BLaER1 treated with 17β-estradiol and CSF1 and Interleukin-3, amounts not matched to agents 10 nM and 100 nM (cell line): Measurements from ENCODE around the gene EPGN.

Experiments
- H3K27ac ChIP-seq, 11 experiments: shearing (Covaris generic); formaldehyde crosslinking; 2 replicates each; pipeline ENCODE4 v1.8.1; 2022
- H3K27me3 ChIP-seq, 11 experiments: shearing (Covaris generic); formaldehyde crosslinking; 2 replicates each; pipeline ENCODE4 v1.8.1; 2022
- H3K36me3 ChIP-seq, 11 experiments: shearing (Covaris generic); formaldehyde crosslinking; 2 replicates each; pipeline ENCODE4 v1.8.1; 2022
- H3K4me1 ChIP-seq, 10 experiments: shearing (Covaris generic); formaldehyde crosslinking; 2 replicates each; pipeline ENCODE4 v1.8.1; 2022
- H3K4me2 ChIP-seq, 11 experiments: shearing (Covaris generic); formaldehyde crosslinking; 2 replicates each; pipeline ENCODE4 v1.8.1; 2022
- H3K4me3 ChIP-seq, 10 experiments: shearing (Covaris generic); formaldehyde crosslinking; 2 replicates each; pipeline ENCODE4 v1.8.1; 2022
- H3K9ac ChIP-seq, 11 experiments: shearing (Covaris generic); formaldehyde crosslinking; 2 replicates each; pipeline ENCODE4 v1.8.1; 2022
- H3K9me3 ChIP-seq, 11 experiments: shearing (Covaris generic); formaldehyde crosslinking; replicated peaks in 1 of 11; 2 replicates each; pipeline ENCODE4 v1.8.1; 2022
- H4K20me1 ChIP-seq, 11 experiments: shearing (Covaris generic); formaldehyde crosslinking; 2 replicates each; pipeline ENCODE4 v1.8.1; 2022
- Cebpa-rat ChIP-seq, 11 experiments: shearing (Covaris generic); IDR thresholded peaks; 2 replicates each; pipeline ENCODE4 v1.8.1; 2022

The EPGN gene

GRCh38 chr4:74279716-74280115 is 28.6 kb upstream of the EPGN start:
- no peaks in the 10 kb centered on the region for H3K4me1 ChIP-seq
- H3K4me2 ChIP-seq: no peak overlapping the region
- H3K36me3 ChIP-seq: no peaks in the 10 kb centered on the region
- H3K9ac ChIP-seq: no peak overlapping the region
- no peaks in the 10 kb centered on the region for H3K27me3 ChIP-seq
- H4K20me1 ChIP-seq: no peaks in the 10 kb centered on the region
- no peak for TF ChIP-seq Cebpa-rat (IDR thresholded peaks at IDR 0.05)
- H3K4me3 ChIP-seq: no peak overlapping the region
- H3K27ac ChIP-seq: no peak overlapping the region
- H3K9me3 ChIP-seq: no peaks in the 10 kb centered on the region

GRCh38 chr4:74282926-74283325 is 25.3 kb upstream of the EPGN start:
- no peak for TF ChIP-seq Cebpa-rat (IDR thresholded peaks at IDR 0.05)
- H3K4me2 ChIP-seq: no peak overlapping the region
- H3K4me1 ChIP-seq: no peaks in the 10 kb centered on the region
- H3K27ac ChIP-seq: no peak overlapping the region
- H3K36me3 ChIP-seq: no peaks in the 10 kb centered on the region
- H4K20me1 ChIP-seq: no peaks in the 10 kb centered on the region
- no peaks in the 10 kb centered on the region for H3K27me3 ChIP-seq
- no peak overlapping the region for H3K9ac ChIP-seq
- no peak overlapping the region for H3K4me3 ChIP-seq
- no peaks in the 10 kb centered on the region for H3K9me3 ChIP-seq

GRCh38 chr4:74283614-74284013 is 24.7 kb upstream of the EPGN start:
- H4K20me1 ChIP-seq: no peaks in the 10 kb centered on the region
- TF ChIP-seq Cebpa-rat (IDR thresholded peaks at IDR 0.05): no peak
- no peak overlapping the region for H3K4me2 ChIP-seq
- no peak overlapping the region for H3K27ac ChIP-seq
- H3K9ac ChIP-seq: no peak overlapping the region
- H3K4me1 ChIP-seq: no peaks in the 10 kb centered on the region
- H3K4me3 ChIP-seq: no peak overlapping the region
- no peaks in the 10 kb centered on the region for H3K36me3 ChIP-seq
- no peaks in the 10 kb centered on the region for H3K27me3 ChIP-seq
- no peaks in the 10 kb centered on the region for H3K9me3 ChIP-seq

DNA sequence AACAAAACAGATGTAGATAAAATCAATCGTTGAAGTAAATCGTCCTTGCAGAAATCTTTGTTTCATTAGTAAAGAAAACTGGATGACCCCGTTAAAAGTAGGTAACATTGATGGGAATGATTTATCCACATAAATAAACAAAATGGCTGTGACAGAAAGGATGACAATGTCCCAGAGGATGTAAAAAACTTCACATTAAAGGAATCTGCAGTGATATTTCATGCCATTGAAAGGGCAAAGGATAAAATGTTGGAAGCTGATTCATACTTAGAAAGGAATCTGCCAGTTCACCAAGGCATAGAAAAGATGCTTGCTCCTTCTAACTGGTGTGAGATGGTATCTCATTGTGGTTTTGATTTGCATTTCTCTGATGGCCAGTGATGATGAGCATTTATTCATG is 24.2 kb upstream of the EPGN start:
- Histone ChIP-seq H3K27me3 (no peaks in the 10 kb centered on the region), H4K20me1 (no peaks in the 10 kb centered on the region), H3K4me2 (no peak overlapping the region), H3K4me3 (no peak overlapping the region), H3K9me3 (no peaks in the 10 kb centered on the region), H3K36me3 (no peaks in the 10 kb centered on the region), H3K27ac (no peak overlapping the region), H3K4me1 (no peaks in the 10 kb centered on the region), H3K9ac (no peak overlapping the region)
- TF ChIP-seq Cebpa-rat (IDR thresholded peaks at IDR 0.05): no peak

- H3K9me3 ChIP-seq: no peaks in the 10 kb centered on the region
- no peak overlapping the region for H3K9ac ChIP-seq
- H4K20me1 ChIP-seq: no peaks in the 10 kb centered on the region
- no peaks in the 10 kb centered on the region for H3K27me3 ChIP-seq
- no peaks in the 10 kb centered on the region for H3K4me1 ChIP-seq
- no peak overlapping the region for H3K4me2 ChIP-seq
- no peak overlapping the region for H3K4me3 ChIP-seq
- H3K27ac ChIP-seq: no peak overlapping the region
- H3K36me3 ChIP-seq: no peaks in the 10 kb centered on the region
- no peak for TF ChIP-seq Cebpa-rat (IDR thresholded peaks at IDR 0.05)
Measured at GRCh38 chr4:74287164-74287563, 21.1 kb upstream of the EPGN start.

DNA sequence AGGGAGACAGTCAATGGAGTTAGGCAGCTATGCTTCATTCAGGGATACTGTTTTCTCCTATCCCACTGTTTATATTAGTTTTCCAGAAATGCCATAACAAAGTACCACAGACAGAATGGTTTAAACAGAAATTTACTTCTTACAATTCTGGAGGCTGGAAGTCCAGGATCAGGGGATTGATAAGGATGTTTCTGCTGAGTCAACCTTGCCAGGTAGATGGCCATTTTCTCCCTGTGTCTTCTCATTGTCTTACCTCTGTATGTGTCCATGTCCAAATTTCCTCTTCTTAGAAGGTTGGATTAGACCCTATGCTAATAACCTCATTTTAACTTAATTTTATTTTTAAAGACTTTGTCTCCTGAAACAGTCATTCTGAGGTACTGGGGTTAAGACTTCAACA is 20.5 kb upstream of the EPGN start:
- no peak overlapping the region for H3K27ac ChIP-seq
- H3K4me1 ChIP-seq: no peaks in the 10 kb centered on the region
- no peaks in the 10 kb centered on the region for H4K20me1 ChIP-seq
- H3K27me3 ChIP-seq: no peaks in the 10 kb centered on the region
- H3K4me3 ChIP-seq: no peak overlapping the region
- H3K9me3 ChIP-seq: no peaks in the 10 kb centered on the region
- H3K4me2 ChIP-seq: no peak overlapping the region
- no peak overlapping the region for H3K9ac ChIP-seq
- H3K36me3 ChIP-seq: no peaks in the 10 kb centered on the region
- TF ChIP-seq Cebpa-rat (IDR thresholded peaks at IDR 0.05): no peak

GRCh38 chr4:74291471-74291870 is 16.8 kb upstream of the EPGN start:
- Histone ChIP-seq H4K20me1 (no peaks in the 10 kb centered on the region), H3K36me3 (no peaks in the 10 kb centered on the region), H3K4me2 (no peak overlapping the region), H3K4me3 (no peak overlapping the region), H3K4me1 (no peaks in the 10 kb centered on the region), H3K27ac (no peak overlapping the region), H3K9ac (no peak overlapping the region), H3K9me3 (no peaks in the 10 kb centered on the region), H3K27me3 (no peaks in the 10 kb centered on the region)
- no peak for TF ChIP-seq Cebpa-rat (IDR thresholded peaks at IDR 0.05)

DNA sequence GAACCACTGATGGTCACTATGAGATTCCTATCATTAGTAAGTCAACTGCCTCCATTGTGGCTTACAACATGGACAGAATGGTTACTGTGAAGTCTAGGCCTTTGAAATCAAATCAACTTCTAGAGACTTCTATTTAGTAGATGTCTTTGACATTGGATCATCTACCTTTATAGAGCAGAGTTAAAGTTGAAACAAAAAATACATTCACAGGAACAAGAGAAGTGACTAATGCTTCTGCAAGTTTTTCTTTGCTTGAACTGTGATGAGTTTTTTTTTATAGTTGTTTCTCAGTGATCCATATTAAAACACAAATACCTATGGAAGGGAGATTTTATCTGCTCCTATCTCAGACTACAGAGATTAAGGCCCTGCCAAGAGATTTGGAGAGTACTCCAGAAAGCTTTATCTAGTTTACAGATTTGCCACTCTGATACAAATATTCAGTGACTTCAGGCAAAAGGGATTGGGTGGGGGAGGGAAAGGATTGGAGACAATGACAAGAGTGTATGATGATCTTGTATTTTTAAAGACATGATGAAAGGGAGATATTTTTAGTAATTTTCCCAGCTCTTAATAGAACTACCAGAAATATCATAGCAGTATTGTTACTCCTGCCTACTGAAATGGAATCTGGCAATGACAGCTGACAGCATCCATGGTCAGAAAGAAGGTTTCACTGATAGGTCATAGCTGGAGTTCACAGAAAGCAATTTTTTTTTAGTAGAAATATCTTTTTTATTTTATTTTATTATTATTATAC is 16.0 kb upstream of the EPGN start:
- no peaks in the 10 kb centered on the region for H3K36me3 ChIP-seq
- no peaks in the 10 kb centered on the region for H3K27me3 ChIP-seq
- no peaks in the 10 kb centered on the region for H3K9me3 ChIP-seq
- TF ChIP-seq Cebpa-rat (IDR thresholded peaks at IDR 0.05): no peak
- no peaks in the 10 kb centered on the region for H4K20me1 ChIP-seq
- no peak overlapping the region for H3K4me2 ChIP-seq
- H3K27ac ChIP-seq: no peak overlapping the region
- H3K4me1 ChIP-seq: no peaks in the 10 kb centered on the region
- H3K9ac ChIP-seq: no peak overlapping the region
- H3K4me3 ChIP-seq: no peak overlapping the region

- Histone ChIP-seq H4K20me1 (no peaks in the 10 kb centered on the region), H3K27ac (no peak overlapping the region), H3K9ac (no peak overlapping the region), H3K4me2 (no peak overlapping the region), H3K4me3 (no peak overlapping the region), H3K27me3 (no peaks in the 10 kb centered on the region), H3K4me1 (no peaks in the 10 kb centered on the region), H3K36me3 (no peaks in the 10 kb centered on the region), H3K9me3 (no peaks in the 10 kb centered on the region)
- TF ChIP-seq Cebpa-rat (IDR thresholded peaks at IDR 0.05): no peak
Measured at GRCh38 chr4:74293558-74293957, 14.7 kb upstream of the EPGN start.

GRCh38 chr4:74294681-74295080 is 13.6 kb upstream of the EPGN start:
- no peaks in the 10 kb centered on the region for H3K27me3 ChIP-seq
- no peaks in the 10 kb centered on the region for H4K20me1 ChIP-seq
- no peaks in the 10 kb centered on the region for H3K4me1 ChIP-seq
- no peak overlapping the region for H3K4me2 ChIP-seq
- no peak overlapping the region for H3K27ac ChIP-seq
- no peak for TF ChIP-seq Cebpa-rat (IDR thresholded peaks at IDR 0.05)
- H3K9me3 ChIP-seq: no peaks in the 10 kb centered on the region
- no peak overlapping the region for H3K4me3 ChIP-seq
- no peaks in the 10 kb centered on the region for H3K36me3 ChIP-seq
- H3K9ac ChIP-seq: no peak overlapping the region
